Ovary (tissue), 3 donors: Measurements from ENCODE around the gene PREB.

ENCODE experiments used
- POLR2A ChIP-seq: fragments of 450-650 bp; IDR thresholded peaks from one replicate; pipeline ENCODE4 v1.6.1; 2017; ENCODE audit warnings: antibody characterized with exemption, mild to moderate bottlenecking, moderate library complexity
- TF ChIP-seq, protein P1 (sequence below), 3 donors: fragments of 450-650 bp in 2 of 3; fragments of 200-600 bp in 1 of 3; IDR thresholded peaks; one replicate each; pipeline versions ENCODE4 v1.5.1 to v1.8.0; 2016 to 2022; ENCODE audit warnings: antibody characterized with exemption in 3 of 3, mild to moderate bottlenecking in 1 of 3
- donor health status: DM: no; HTN: no; CAD: no.

DNA sequence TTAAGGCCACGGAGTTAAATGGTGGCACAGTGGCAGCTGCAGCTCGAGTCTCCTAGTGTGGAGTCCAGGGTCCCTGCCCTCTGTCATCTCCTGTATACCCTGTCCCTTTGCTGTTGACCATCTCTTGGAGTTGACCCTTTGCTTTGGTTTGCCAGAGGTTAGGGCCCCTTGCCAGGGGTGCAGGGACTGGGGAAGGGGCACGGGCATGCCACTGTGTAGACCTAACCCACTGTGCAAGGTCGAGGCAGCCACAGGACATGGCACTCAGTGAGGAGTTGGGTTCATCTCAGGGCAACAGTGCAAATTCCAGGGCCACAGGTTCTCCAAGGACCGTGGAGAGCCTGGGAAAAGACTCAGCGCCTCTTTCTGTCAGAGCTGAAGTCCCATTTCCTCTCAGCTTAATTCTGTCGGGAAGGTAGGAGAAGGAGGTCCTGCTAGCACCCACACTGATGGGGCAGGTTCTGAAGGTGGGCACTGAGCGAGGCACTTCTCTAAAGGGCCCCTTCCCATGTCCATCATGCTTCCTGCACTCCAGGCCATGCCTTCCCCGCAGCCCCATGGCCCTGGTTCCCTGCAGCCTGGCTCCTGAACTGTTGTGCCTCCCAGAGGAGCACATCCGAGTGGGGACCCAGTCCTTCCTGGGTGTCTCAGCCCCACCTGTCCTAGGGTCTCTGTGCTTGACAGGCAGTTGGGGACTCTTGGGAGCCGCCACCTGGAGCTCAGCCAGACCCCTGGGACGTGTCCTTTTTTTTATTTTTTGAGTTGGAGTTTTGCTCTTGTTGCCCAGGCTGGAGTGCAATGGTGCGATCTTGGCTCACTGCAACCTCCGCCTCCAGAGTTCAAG lies 45.1 kb downstream of the PREB start:
- TF ChIP-seq, protein P1, sequence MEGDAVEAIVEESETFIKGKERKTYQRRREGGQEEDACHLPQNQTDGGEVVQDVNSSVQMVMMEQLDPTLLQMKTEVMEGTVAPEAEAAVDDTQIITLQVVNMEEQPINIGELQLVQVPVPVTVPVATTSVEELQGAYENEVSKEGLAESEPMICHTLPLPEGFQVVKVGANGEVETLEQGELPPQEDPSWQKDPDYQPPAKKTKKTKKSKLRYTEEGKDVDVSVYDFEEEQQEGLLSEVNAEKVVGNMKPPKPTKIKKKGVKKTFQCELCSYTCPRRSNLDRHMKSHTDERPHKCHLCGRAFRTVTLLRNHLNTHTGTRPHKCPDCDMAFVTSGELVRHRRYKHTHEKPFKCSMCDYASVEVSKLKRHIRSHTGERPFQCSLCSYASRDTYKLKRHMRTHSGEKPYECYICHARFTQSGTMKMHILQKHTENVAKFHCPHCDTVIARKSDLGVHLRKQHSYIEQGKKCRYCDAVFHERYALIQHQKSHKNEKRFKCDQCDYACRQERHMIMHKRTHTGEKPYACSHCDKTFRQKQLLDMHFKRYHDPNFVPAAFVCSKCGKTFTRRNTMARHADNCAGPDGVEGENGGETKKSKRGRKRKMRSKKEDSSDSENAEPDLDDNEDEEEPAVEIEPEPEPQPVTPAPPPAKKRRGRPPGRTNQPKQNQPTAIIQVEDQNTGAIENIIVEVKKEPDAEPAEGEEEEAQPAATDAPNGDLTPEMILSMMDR (IDR thresholded peaks at IDR 0.05), result no peak
- no peak for TF ChIP-seq POLR2A
